HG03439 (cell line): ENCODE data around the gene CTSS.
"Not testable (repeated sequence)": the region's sequence is repeated elsewhere in the genome, so short reads cannot be mapped to it uniquely, and the experiment has no call there.

Experiments used
- ATAC-seq: cut with Tn5 transposase; IDR thresholded peaks from one replicate; pipeline ENCODE4 v1.9.1; 2021; ENCODE audit warnings: mild to moderate bottlenecking, moderate library complexity; ENCODE audit not compliant: unreplicated experiment

CTSS gene

GRCh38 chr1:150775931-150776505 lies 10.4 kb upstream of the CTSS start:
- not testable (repeated sequence) for ATAC-seq

DNA sequence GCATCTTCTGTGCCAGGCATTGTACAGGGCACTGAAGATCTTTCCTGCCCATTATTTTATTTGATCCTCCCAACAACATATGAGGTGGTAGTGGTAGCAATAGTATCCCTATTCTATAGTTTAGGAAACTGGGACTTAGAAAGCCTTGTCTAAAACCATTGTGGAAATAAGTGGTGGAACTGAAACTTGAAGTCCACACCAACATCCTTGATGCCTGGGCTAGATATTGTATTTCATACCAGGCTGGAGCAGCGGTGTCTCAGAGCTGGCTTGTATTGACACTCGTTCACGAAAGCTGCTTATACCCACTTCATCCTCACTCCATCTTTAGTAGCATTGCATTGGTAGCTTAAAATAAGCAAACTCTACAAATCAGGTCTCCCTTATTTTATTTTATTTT lies 9.7 kb upstream of the CTSS start:
- no peak for ATAC-seq

- no peak for ATAC-seq
These were observed 6.7 kb upstream of the CTSS start for GRCh38 chr1:150772326-150772725.

DNA sequence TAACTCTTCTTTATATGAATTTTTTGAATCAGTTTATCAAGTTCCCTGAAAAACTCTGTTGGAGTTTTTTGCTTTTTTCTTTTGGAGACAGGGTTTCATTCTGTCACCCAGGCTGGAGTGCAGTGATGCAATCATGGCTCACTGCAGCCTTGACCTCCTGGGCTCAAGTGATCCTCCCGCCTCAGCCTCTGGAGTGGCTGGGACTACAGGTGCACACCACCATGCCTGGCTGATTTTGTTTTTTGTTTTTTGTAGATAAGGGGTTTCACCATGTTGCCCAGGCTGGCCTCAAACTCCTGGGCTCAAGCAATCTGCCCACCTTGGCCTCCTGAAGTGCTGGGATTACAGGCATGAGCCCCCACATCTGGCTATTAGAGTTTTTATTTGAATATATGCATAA lies 2.1 kb upstream of the CTSS start:
- ATAC-seq: not testable (repeated sequence)

GRCh38 chr1:150765977-150766301 lies 361 bp upstream of the CTSS start:
- peak; percentile 32 for ATAC-seq

DNA sequence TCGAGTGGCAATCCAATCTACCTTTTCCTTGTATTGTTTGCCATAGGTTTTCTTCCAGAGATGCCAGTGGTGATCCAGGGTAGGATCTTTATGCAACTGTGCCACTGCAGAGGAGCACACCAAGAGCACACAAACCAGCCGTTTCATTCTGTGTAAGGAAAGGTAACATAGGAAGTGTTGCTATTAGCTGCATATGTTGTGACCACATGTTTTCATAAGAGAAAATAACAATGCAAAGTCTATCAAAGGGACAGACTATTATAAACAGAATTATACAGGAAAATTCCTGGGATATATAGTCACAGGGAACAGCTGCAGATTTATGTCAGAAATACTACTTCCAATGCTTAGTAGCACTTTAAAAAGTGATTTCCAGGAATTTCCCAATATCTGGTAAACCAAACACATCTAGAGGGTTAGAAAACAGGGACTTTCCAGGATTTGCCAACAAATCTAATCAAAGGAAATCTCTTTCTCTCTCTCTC lies 919 bp downstream of the CTSS start:
- no peak for ATAC-seq

DNA sequence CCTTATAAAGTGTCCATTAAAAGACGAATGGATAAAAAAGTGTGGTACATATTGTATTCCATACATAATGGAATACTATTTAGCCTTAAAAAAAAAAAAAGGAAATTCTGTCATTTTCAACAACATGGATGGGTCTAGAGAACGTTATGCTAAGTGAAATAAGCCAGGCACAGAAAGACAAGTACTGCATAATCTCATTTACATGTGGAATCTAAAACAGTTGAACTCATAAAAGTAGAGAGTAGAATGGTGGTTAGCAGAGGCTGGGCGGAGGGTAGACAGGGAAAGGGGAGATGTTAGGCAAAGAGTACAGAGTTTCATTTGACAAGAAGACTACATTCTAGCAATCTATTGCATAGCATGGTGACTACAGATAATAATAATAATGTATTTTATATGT lies 2.6 kb downstream of the CTSS start:
- ATAC-seq: no peak

DNA sequence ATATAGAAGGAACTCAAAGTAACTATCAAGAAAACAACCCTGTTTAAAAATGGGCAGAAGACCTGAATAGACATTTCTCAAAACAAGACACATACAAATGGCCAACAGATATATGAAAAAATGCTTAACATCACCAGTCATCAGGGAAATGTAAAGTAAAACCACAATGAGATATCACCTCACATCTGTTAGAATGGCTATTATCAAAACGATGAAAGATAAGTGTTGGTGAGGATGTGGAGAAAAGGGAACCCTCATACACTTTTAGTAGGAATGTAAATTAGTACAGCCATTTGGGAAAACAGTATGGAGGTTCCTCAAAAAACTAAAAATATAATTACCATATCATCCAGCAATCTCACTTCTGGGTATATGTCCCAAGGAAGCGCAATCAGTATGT lies 3.0 kb downstream of the CTSS start:
- no peak for ATAC-seq

DNA sequence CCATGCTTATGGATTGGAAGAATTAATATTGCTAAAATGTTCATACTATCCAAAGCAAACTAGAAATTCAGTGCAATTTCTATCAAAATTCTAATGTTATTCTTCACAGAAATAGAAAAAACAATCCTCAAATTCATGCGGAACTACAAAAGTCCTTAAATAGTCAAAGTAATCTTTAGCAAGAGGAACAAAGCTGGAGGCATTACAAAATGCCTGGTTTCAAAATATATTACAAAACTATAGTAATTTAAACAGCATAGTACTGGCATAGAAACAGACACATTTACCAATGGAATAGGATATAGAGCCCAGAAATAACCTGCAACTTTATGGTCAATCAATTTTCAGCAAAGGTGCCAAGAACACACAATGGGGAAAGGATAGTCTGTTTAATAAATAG lies 3.8 kb downstream of the CTSS start:
- no peak for ATAC-seq

DNA sequence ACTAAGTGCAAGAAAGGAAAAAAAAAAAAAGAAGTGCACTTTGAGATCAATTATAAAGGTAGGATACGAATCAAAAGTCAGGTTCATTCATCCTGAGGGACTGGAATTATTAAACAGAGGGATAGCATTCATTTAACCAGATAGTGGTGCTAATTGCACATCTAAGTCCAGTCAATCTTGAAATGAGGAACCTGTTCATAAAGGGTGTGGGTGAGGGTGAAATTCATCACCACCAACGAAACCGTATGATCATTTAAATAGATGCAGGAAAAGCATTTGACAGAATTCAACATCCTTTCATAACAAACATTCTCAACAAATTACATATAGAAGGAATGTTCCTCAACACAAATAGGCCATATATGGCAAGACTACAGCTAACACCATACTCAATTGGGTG lies 5.6 kb downstream of the CTSS start:
- no peak for ATAC-seq

GRCh38 chr1:150753416-150753815 lies 12.2 kb downstream of the CTSS start:
- ATAC-seq: no peak

DNA sequence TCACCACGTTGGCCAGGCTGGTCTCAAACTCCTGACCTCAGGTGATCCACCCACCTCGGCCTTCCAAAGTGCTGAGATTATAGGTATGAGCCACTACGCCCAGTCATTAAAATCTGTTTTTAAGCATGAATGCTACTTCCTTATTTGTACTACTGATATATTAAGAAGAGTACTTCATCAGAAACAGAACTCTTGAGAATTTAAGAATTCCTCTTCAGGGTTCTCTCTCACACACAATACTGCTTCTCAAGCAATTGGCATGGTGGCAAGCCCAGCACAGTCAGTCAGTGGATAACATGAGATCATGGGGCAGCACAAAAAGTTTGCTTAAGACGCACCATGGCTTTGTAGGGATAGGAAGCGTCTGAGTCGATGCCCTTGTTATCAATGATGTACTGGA lies 14.1 kb downstream of the CTSS start:
- no peak for ATAC-seq

DNA sequence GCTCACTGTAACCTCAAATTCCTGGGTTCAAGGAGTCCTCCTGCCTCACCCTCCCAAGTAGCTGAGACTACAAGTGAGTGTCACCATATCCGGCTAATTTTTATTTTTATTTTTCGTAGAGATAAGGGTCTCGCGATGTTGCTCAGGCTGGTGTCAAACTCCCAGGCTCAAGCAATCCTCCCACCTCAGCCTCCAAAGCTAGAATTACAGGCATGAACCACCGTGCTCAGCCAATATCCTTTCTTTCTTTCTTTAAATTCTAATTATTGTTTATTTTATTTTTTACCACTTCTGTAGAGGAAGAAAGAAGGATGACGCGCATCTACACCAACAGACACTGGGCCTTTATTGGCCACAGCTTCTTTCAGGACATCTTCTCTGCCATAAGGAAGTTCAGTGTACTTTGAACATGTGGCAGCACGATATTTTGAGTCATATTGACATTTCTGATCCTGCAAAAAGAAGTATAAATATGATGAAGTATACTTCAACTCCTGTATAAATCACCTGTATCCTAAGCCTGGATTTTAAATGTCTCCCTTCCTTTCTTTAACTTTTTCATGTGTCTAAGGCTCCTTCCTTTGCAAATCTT lies 15.8 kb downstream of the CTSS start:
- ATAC-seq: no peak

DNA sequence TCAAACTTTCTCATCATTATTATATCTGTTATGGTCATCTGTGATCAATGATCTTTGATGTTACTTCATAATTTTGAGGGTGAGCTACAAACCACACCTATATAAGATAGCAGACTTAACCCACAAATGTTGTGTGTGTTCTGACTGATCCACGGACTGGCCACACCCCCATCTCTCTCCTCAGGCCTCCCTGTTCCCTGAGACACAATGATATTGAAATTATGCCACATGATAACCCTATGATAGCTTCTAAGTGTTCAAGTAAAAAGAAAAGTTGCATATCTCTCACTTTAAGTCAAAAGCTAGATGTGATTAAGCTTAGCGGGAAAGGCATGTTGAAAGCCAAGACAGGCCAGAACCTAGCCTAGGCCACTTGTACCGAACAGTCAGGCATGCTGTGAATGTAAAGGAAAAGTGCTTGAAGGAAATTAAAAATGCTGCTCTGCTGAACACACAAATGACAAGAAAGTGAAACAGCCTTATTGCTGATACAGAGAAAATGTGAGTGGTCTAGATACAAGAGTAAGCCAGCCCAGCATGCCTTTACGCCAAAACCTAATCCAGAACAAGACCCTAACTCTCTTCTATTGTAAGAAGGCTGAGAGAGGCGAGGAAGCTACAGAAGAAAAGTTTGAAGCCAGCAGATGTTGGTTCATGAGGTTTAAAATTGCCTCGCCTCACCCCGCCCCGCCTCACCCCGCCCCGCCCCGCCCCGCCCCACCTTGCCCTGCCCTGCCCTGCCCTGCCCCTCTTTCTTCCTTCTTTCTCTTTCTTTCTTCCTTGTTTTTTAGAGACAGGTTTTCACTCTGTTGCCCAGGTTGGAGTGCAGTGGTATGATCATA lies 16.5 kb downstream of the CTSS start:
- ATAC-seq: no peak

GRCh38 chr1:150730130-150730721 lies 35.4 kb downstream of the CTSS start:
- ATAC-seq: no peak

DNA sequence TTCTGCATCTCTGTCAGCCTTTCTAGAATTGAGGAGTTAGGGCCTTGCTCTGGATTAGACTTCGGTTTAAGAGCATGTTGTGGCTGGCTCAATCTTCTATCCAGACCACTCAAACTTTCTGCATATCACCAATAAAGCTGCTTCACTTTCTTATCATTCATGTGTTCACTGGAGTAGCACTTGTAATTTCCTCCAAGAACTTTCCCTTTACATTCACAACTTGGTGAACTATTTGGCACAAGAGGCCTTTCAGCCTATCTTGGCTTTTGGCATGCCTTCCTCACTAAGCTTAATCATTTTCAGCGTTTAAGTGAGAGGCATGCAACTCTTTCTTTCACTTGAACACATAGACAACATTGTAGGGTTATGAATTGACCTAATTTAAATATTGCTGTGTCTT lies 41.2 kb downstream of the CTSS start:
- no peak for ATAC-seq

DNA sequence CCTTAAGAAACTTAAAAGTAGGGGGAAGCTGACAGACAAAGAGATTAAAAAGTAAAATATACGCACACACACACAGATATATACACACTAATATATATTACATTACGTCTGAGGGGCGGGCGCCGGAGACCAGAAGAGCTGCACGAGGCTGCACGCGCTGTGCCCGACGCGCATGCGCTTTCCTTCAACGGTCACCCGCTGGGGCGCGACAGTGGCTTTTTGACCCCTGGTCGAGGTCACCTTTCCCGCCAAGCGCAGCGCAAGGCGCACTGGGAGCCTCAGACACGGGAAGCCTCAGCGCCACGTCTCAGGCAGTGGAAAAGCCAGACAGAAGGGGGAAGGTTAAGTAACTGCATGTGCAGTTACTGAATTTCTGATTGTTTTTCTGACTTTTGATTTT lies 44.9 kb downstream of the CTSS start, which contains the start of gene HORMAD1:
Gene HORMAD1, minus strand, starts transcription at position 193 of the 400 bp plus-strand sequence. CDS start 1,390 bp downstream, outside the sequence.
- ATAC-seq: no peak

DNA sequence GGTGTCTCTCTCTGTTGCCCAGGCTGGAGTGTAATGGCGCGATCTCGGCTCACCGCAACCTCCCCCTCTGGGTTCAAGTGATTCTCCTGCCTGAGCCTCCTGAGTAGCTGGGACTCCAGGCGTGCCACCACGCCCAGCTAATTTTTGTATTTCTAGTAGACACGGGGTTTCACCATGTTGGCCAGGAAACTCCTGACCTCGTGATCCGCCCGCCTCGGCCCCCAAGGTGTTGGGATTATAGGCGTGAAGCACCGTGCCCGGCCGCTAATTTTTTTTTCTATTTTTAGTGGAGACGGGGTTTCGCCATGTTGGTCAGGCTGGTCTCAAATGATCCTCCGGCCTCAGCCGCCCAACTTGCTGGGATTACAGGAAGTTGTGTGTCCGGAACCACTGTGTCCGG lies 45.5 kb downstream of the CTSS start:
- no peak for ATAC-seq

DNA sequence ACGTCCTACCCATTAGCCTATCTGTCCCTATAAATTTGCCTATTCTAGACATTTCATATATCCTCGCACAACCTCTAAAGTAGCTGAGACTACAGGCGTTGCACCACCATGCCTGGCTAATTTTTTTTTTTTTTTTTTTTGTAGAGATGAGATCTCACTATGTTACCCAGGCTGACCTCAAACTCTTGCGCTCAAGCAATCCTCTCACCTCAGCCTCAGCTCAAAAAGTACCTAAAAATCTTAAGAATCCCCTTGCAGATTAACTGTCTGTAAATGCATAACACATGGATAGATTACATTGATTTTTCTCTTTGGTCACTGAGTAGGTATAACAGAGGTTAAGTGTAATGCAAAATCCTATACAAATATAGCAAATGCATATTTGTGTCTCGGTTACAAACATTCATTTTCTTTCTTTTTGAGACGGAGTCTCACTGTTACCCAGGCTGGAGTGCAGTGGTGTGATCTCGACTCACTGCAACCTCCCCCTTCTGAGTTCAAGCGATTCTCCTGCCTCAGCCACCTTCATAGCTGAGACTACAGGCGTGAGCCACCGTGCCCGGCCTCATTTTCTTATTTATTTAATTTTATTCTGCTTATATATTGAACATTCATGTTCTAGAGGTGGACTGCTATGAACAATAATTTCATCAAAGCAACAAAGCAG lies 47.2 kb downstream of the CTSS start:
- ATAC-seq: no peak

- ATAC-seq: not testable (repeated sequence)
These were observed 56.5 kb downstream of the CTSS start for GRCh38 chr1:150709031-150709430.

- peak; percentile 63 for ATAC-seq
These were observed 57.0 kb downstream of the CTSS start for GRCh38 chr1:150708595-150708994.
